ENCODE data around the gene HTR6.

The HTR6 gene

DNA sequence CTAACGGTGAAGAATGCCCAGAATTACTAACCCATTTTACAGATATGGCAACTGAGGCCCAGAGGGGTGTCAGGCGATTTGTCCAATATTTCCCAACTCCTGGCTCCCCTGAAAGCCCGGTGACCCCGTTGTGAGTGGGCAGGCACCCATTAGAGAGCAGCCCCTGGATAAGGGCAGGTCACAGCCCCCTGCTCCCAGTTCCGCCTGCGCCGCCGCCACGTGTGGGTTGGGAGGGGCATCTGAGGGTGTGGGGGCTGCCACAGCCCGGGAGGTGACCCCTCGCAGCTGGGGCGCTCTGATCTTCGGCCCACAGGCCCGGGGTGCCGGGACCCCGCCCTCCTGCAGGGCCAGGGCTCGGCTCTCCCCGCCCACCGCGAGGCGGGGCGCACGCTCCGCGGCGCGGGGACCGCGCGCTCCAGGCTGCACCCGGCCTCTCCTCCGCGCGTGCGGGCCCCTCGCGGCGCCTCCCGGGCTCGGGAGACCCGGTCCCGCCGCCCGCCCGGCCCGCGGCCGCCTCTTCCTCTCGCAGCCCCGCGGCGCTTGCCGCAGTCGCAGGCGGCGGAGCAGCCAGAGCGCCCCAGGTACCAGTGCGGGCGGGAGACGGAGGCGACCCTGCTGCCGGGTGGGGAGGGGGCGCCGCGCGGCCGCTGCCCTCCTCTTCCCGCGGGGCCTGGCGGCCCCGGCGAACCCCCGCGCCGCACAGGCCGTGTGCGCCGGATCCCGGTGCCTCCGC is at the start of gene HTR6:
TSS of gene HTR6 (plus strand) at position 423 of the 733 bp plus-strand sequence. CDS start 879 bp downstream, outside the sequence.
- H3K4me3 ChIP-seq (ENCODE audit: low read depth in 1 of 2, low read length in 2 of 2), result peak within 1 kb of the TSS in 1 of 2 donors; percentile 45
- H3K27ac ChIP-seq (ENCODE audit: low read length), result no peak within 1 kb of the TSS
- no peaks in the 10 kb centered on the region for H3K36me3 ChIP-seq (ENCODE audit: control insufficient read depth in 1 of 2, insufficient read depth in 2 of 2, low read length in 2 of 2)
- H3K4me1 ChIP-seq (ENCODE audit: control insufficient read depth in 1 of 2, insufficient read depth in 2 of 2, low read length in 2 of 2), result peaks cover 0 to 2% of the 10 kb centered on the region in 2 donors
- no peaks in the 10 kb centered on the region for H3K9me3 ChIP-seq (ENCODE audit: control insufficient read depth in 1 of 2, low read length in 2 of 2)
- peaks cover 25% of the 10 kb centered on the region for H3K27me3 ChIP-seq (ENCODE audit: low read depth, low read length)

DNA sequence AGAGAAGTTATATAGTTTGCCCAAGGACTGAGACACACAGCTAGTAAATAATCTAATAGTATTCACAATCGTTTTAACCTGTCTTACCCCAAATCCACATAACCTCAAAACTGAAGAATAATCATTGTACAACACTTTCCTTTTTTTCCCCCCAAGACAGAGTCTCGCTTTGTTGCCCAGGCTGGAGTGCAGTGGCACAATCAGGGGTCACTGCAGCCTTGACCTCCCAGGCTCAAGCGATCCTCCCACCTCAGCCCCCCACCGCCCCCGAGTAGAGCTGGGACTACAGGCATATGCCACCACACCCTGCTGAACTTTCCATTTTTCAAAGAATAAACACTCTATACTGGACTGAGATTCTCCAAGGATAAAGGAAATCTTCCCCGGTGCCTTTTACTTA is 49.2 kb upstream of the HTR6 start:
- H3K27ac ChIP-seq (ENCODE audit: low read length), result no peak overlapping the region
- H3K4me1 ChIP-seq (ENCODE audit: control insufficient read depth in 1 of 2, insufficient read depth in 2 of 2, low read length in 2 of 2), result peaks cover 14 to 42% of the 10 kb centered on the region in 2 donors

DNA sequence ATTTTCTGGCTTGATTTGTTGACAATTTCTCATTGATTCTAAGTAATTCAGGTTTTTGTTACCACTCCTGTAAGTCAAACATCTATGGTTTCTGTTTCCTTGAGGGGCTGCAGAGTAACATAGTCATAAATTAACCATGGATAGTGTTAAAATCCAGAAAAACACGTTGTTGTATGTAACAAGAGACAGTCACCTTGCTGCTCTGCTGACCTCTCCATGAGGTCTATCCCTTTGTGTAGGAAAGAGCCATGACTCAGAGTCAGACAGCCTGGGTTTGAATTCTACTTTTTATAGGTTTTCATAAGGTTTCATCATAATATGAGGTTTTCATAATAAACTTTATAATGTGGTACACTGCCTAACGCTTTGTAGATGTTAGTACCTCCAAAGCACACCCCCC is 48.2 kb upstream of the HTR6 start:
- Histone ChIP-seq H3K4me1 (ENCODE audit: control insufficient read depth in 1 of 2, insufficient read depth in 2 of 2, low read length in 2 of 2) (peaks cover 11 to 44% of the 10 kb centered on the region in 2 donors), H3K27me3 (ENCODE audit: low read depth, low read length) (no peaks in the 10 kb centered on the region), H3K36me3 (ENCODE audit: control insufficient read depth in 1 of 2, insufficient read depth in 2 of 2, low read length in 2 of 2) (peaks cover 0 to 10% of the 10 kb centered on the region in 2 donors), H3K9me3 (ENCODE audit: control insufficient read depth in 1 of 2, low read length in 2 of 2) (no peaks in the 10 kb centered on the region), H3K4me3 (ENCODE audit: low read depth in 1 of 2, low read length in 2 of 2) (no peak overlapping the region), H3K27ac (ENCODE audit: low read length) (no peak overlapping the region)

More for the DNA sequence above, 49.2 kb upstream of the HTR6 start:
- no peak overlapping the region for H3K4me3 ChIP-seq (ENCODE audit: low read depth in 1 of 2, low read length in 2 of 2)
- no peaks in the 10 kb centered on the region for H3K27me3 ChIP-seq (ENCODE audit: low read depth, low read length)
- H3K36me3 ChIP-seq (ENCODE audit: control insufficient read depth in 1 of 2, insufficient read depth in 2 of 2, low read length in 2 of 2), result peaks cover 0 to 10% of the 10 kb centered on the region in 2 donors
- no peaks in the 10 kb centered on the region for H3K9me3 ChIP-seq (ENCODE audit: control insufficient read depth in 1 of 2, low read length in 2 of 2)

DNA sequence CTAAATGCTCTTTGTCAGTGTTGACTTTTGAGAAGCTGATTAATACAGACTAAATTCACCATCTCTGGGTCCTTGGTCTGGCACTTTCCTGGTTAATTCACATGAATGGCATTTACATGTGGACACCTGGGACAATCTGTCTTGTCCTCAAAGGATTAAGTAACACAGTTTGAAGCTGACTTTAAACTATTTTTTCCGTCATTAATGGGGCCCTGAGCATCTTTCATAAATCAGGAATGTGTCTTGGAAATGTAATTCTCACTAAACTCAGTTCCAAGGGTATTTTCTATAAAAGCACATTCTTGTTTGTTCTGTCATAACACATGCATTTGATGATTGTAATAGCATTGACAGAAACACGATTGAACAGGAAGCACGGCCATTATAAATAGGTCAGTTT is 47.3 kb upstream of the HTR6 start:
- Histone ChIP-seq H3K27ac (ENCODE audit: low read length) (no peak overlapping the region), H3K27me3 (ENCODE audit: low read depth, low read length) (no peaks in the 10 kb centered on the region), H3K4me3 (ENCODE audit: low read depth in 1 of 2, low read length in 2 of 2) (no peak overlapping the region), H3K4me1 (ENCODE audit: control insufficient read depth in 1 of 2, insufficient read depth in 2 of 2, low read length in 2 of 2) (peaks cover 11 to 44% of the 10 kb centered on the region in 2 donors), H3K9me3 (ENCODE audit: control insufficient read depth in 1 of 2, low read length in 2 of 2) (no peaks in the 10 kb centered on the region), H3K36me3 (ENCODE audit: control insufficient read depth in 1 of 2, insufficient read depth in 2 of 2, low read length in 2 of 2) (peaks cover 0 to 10% of the 10 kb centered on the region in 2 donors)

DNA sequence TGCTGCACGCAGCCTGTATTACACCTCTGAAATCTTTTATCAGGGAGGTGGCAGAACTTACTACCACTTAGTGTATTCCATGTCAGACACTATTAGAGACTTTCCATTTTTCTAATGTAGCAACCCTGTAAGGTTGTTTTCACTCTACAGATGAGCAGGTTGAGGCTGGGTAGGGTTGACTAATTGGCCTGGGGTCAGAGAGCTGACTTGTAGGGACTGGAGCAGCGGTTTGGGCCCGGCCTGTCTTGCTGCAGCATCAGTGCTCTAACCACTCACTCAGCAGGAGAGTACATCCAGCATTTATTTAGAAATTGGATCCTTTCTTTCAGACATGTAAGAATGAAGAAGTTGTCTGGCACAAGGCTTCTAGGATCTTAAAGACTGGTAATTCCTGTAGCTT is 46.2 kb upstream of the HTR6 start:
- peaks cover 11 to 44% of the 10 kb centered on the region in 2 donors for H3K4me1 ChIP-seq (ENCODE audit: control insufficient read depth in 1 of 2, insufficient read depth in 2 of 2, low read length in 2 of 2)

DNA sequence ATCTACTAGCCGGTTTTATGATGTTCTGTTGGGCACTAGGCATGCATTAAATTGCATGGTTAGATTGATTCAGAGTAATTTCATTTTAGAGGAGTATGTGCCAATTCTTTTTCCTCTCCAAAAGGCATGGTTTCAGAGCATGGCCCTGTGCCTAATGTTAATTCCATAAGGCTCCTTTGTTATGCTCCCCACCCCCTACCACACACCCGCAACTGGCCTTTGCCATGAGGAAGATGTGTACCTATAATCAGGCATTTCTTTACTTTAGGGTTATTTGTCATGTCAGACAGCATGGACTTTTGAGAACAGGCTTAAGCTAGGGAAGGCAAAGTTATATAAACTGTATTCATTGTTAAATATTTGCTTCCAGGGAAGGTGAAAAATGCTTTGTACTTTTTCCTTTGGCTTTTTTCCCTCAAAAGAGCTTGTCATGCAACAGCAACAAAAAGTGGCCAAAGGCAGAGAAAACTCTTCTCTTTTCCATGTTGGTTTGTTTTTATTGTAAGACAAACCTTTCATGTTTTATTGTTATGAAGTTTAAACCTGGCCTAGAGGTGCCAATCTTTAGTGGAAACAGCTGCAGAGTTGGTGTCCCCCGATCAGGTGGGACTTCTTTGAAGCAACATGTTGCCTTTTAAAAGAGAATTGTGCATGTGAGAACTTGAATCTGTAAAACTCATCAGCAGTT is 44.8 kb upstream of the HTR6 start:
- Histone ChIP-seq H3K9me3 (ENCODE audit: control insufficient read depth in 1 of 2, low read length in 2 of 2) (no peaks in the 10 kb centered on the region), H3K4me3 (ENCODE audit: low read depth in 1 of 2, low read length in 2 of 2) (no peak overlapping the region), H3K27ac (ENCODE audit: low read length) (peak overlapping the region; percentile 9), H3K4me1 (ENCODE audit: control insufficient read depth in 1 of 2, insufficient read depth in 2 of 2, low read length in 2 of 2) (peaks cover 11 to 39% of the 10 kb centered on the region in 2 donors), H3K36me3 (ENCODE audit: control insufficient read depth in 1 of 2, insufficient read depth in 2 of 2, low read length in 2 of 2) (peaks cover 6 to 9% of the 10 kb centered on the region in 2 donors), H3K27me3 (ENCODE audit: low read depth, low read length) (no peaks in the 10 kb centered on the region)

More for the DNA sequence above, 46.2 kb upstream of the HTR6 start:
- no peak overlapping the region for H3K4me3 ChIP-seq (ENCODE audit: low read depth in 1 of 2, low read length in 2 of 2)
- H3K36me3 ChIP-seq (ENCODE audit: control insufficient read depth in 1 of 2, insufficient read depth in 2 of 2, low read length in 2 of 2), result peaks cover 0 to 10% of the 10 kb centered on the region in 2 donors
- H3K27me3 ChIP-seq (ENCODE audit: low read depth, low read length), result no peaks in the 10 kb centered on the region
- no peak overlapping the region for H3K27ac ChIP-seq (ENCODE audit: low read length)
- H3K9me3 ChIP-seq (ENCODE audit: control insufficient read depth in 1 of 2, low read length in 2 of 2), result no peaks in the 10 kb centered on the region

DNA sequence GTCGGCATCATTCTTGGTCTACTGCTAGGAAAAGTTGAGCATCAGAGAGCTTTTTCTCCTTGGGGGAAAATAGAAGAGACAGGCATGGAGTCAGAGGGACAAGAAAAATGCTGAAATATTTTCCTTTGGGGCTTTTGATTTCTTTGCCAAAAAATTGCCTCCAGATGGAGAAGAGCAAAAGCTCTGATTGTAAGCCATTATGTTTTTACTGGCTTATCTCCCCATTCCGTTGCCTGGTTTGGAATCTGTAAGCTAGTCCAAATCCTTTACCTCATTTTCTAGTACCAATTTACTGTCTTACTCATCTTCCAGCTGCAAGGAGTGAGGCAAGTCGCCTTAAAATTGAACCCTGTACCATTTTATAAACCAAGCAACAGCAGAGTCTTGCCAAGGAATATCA is 43.9 kb upstream of the HTR6 start:
- peaks cover 13 to 18% of the 10 kb centered on the region in 2 donors for H3K36me3 ChIP-seq (ENCODE audit: control insufficient read depth in 1 of 2, insufficient read depth in 2 of 2, low read length in 2 of 2)
- H3K27me3 ChIP-seq (ENCODE audit: low read depth, low read length), result no peaks in the 10 kb centered on the region
- H3K27ac ChIP-seq (ENCODE audit: low read length), result no peak overlapping the region
- no peaks in the 10 kb centered on the region for H3K9me3 ChIP-seq (ENCODE audit: control insufficient read depth in 1 of 2, low read length in 2 of 2)
- H3K4me3 ChIP-seq (ENCODE audit: low read depth in 1 of 2, low read length in 2 of 2), result no peak overlapping the region
- peaks cover 11 to 44% of the 10 kb centered on the region in 2 donors for H3K4me1 ChIP-seq (ENCODE audit: control insufficient read depth in 1 of 2, insufficient read depth in 2 of 2, low read length in 2 of 2)

DNA sequence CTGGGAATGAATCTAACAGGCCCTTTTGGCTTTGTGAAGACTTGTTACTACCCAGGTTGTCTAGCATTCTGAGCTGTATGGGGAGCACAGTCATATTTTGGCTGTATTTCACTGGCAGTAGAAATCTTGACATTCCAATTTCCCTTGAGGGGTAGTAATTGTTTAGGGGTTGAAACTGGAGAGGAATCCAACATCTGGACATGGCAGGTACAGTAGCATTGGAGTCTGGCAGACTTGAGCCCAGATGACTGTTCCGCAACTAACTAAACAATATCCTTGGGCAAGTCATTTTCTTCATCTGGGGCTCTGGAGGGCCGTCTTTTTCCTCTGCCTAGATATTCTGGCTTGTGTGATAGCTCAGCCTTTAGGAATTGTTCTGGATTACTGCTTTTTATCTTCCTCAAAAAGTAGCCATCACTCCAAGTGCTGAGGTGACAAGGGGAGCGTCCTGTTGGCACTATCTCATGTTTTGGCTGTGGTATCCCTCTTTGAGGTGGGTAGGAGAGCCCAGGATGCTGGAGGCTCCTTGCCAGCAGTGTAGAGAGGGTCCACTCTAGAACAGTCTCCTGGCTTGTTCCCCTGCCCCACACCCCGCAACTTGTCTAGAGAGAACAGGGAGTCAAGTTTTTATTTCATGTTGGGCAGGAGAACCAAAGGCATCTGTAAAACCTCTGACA is 43.3 kb upstream of the HTR6 start:
- Histone ChIP-seq H3K27ac (ENCODE audit: low read length) (no peak overlapping the region), H3K36me3 (ENCODE audit: control insufficient read depth in 1 of 2, insufficient read depth in 2 of 2, low read length in 2 of 2) (peaks cover 19 to 24% of the 10 kb centered on the region in 2 donors), H3K9me3 (ENCODE audit: control insufficient read depth in 1 of 2, low read length in 2 of 2) (no peaks in the 10 kb centered on the region), H3K27me3 (ENCODE audit: low read depth, low read length) (no peaks in the 10 kb centered on the region), H3K4me3 (ENCODE audit: low read depth in 1 of 2, low read length in 2 of 2) (no peak overlapping the region), H3K4me1 (ENCODE audit: control insufficient read depth in 1 of 2, insufficient read depth in 2 of 2, low read length in 2 of 2) (peaks cover 11 to 43% of the 10 kb centered on the region in 2 donors)

DNA sequence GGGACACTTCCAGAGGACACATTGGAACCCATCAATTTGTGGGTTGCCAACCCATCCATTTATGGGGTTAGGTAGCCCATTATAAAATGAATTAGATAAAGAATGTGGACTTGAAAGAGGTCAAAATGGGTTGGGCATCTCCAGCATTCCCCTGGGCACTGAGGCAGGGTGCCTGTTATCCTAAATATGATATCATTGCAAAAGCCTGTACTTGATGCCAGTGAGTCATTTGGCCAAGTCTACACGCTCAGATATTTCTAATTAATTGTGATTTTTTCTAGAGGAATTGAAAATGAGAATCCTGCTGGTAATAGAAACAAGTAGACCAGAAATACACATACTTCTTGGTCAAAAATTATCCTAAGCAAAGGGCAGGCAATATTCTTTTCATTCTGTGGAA is 42.5 kb upstream of the HTR6 start:
- Histone ChIP-seq H3K36me3 (ENCODE audit: control insufficient read depth in 1 of 2, insufficient read depth in 2 of 2, low read length in 2 of 2) (peaks cover 27 to 28% of the 10 kb centered on the region in 2 donors), H3K27me3 (ENCODE audit: low read depth, low read length) (no peaks in the 10 kb centered on the region), H3K4me3 (ENCODE audit: low read depth in 1 of 2, low read length in 2 of 2) (no peak overlapping the region), H3K9me3 (ENCODE audit: control insufficient read depth in 1 of 2, low read length in 2 of 2) (no peaks in the 10 kb centered on the region), H3K27ac (ENCODE audit: low read length) (no peak overlapping the region), H3K4me1 (ENCODE audit: control insufficient read depth in 1 of 2, insufficient read depth in 2 of 2, low read length in 2 of 2) (peaks cover 11 to 37% of the 10 kb centered on the region in 2 donors)

DNA sequence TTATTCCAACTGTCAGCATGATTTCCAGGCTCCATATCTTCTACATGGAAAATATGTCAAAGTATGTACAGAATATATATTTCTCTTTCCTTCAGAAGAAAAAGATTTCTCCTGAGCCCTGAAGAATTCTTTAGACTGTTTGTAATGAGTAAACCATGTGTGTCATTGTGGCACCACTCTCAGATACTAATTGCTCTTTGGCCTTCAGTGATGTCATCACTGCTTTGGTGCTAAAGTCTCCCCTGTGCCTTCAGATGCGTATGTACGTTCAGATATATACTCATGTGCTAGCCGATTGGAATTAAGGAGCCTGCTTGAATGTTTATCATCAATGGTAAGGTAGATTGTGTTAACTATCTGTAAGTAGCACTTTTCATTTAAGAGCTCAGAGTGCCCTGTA is 41.2 kb upstream of the HTR6 start:
- Histone ChIP-seq H3K4me1 (ENCODE audit: control insufficient read depth in 1 of 2, insufficient read depth in 2 of 2, low read length in 2 of 2) (peaks cover 11 to 37% of the 10 kb centered on the region in 2 donors), H3K27ac (ENCODE audit: low read length) (peak overlapping the region; percentile 57), H3K27me3 (ENCODE audit: low read depth, low read length) (no peaks in the 10 kb centered on the region), H3K4me3 (ENCODE audit: low read depth in 1 of 2, low read length in 2 of 2) (no peak overlapping the region), H3K36me3 (ENCODE audit: control insufficient read depth in 1 of 2, insufficient read depth in 2 of 2, low read length in 2 of 2) (peaks cover 32 to 35% of the 10 kb centered on the region in 2 donors), H3K9me3 (ENCODE audit: control insufficient read depth in 1 of 2, low read length in 2 of 2) (no peaks in the 10 kb centered on the region)

DNA sequence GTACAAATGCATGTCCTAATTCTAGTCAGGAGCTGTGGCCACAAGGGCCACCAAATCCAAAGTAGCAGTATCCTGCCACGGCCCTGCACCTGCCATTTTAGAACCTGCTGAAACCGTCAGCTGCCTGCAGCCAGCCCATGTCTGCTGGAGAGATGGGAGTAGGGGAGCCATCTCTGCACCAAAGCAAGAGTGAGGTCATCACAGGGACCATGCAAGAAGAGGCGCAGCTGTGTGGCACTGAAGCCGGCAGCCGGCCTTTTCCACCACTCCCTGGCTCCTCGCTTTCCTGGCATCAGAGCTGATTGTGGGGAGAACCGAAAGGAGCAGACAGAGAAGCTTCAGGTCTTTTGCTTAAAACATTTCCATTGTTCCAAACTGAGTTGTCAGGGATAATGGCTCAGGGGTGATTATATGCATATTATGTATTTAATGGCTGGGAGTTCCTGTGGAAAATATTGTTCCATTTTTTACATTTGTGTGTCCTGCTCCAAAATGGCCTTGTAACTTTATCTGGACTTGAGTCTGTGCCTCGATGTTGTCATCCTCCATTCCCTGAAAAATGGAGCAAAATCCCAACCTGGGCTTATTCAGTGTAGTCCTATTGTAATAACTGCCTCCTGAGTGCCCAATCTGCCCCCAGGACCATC is 39.3 kb upstream of the HTR6 start:
- Histone ChIP-seq H3K4me1 (ENCODE audit: control insufficient read depth in 1 of 2, insufficient read depth in 2 of 2, low read length in 2 of 2) (peaks cover 0 to 21% of the 10 kb centered on the region in 2 donors), H3K9me3 (ENCODE audit: control insufficient read depth in 1 of 2, low read length in 2 of 2) (no peaks in the 10 kb centered on the region), H3K27ac (ENCODE audit: low read length) (peak overlapping the region; percentile 33), H3K36me3 (ENCODE audit: control insufficient read depth in 1 of 2, insufficient read depth in 2 of 2, low read length in 2 of 2) (peaks cover 36 to 38% of the 10 kb centered on the region in 2 donors), H3K27me3 (ENCODE audit: low read depth, low read length) (no peaks in the 10 kb centered on the region), H3K4me3 (ENCODE audit: low read depth in 1 of 2, low read length in 2 of 2) (no peak overlapping the region)
